Measurements from ENCODE around the gene CD38.
A peak's percentile ranks its signal among the peaks of the same experiment; 100 is the strongest.

Gene CD38

DNA sequence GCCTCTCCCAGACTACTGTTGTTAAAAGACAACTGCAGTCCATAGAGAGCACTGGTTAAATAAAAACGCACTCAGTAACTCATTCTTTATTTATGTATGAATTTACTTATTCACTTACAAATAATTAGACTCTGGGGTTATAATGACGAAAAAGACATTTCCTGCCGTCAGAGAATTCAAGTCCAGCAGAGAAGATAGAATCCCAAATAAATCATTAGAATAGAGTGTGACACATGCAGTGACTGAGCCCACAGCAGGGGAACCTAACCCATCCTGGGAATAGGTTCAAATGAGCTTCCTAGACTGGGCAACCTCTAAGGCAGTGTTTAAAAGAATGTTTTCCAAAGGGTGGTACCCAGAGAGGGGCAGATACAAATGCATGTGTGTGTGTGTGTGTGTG is 106.5 kb downstream of the CD38 start:
- H3K9ac ChIP-seq (ENCODE audit: low read depth, low read length) = no peak overlapping the region
- no peak overlapping the region for H3K4me2 ChIP-seq (ENCODE audit: insufficient read depth, low read length)
- DNase-seq (no peak), ATAC-seq (ENCODE audit: insufficient read depth, low read depth) (no peak)
- H3K79me2 ChIP-seq (ENCODE audit: insufficient read depth, low read length) = no peaks in the 10 kb centered on the region
- no peak for TF ChIP-seq EZH2 (IDR thresholded peaks at IDR 0.05; ENCODE audit: borderline replicate concordance, low read depth, low read length, severe bottlenecking)
- TF ChIP-seq, protein P1, sequence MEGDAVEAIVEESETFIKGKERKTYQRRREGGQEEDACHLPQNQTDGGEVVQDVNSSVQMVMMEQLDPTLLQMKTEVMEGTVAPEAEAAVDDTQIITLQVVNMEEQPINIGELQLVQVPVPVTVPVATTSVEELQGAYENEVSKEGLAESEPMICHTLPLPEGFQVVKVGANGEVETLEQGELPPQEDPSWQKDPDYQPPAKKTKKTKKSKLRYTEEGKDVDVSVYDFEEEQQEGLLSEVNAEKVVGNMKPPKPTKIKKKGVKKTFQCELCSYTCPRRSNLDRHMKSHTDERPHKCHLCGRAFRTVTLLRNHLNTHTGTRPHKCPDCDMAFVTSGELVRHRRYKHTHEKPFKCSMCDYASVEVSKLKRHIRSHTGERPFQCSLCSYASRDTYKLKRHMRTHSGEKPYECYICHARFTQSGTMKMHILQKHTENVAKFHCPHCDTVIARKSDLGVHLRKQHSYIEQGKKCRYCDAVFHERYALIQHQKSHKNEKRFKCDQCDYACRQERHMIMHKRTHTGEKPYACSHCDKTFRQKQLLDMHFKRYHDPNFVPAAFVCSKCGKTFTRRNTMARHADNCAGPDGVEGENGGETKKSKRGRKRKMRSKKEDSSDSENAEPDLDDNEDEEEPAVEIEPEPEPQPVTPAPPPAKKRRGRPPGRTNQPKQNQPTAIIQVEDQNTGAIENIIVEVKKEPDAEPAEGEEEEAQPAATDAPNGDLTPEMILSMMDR (IDR thresholded peaks at IDR 0.05; ENCODE audit: borderline replicate concordance, extremely low read depth, low read length, poor library complexity, severe bottlenecking) = no peak
- no peaks in the 10 kb centered on the region for H3K9me3 ChIP-seq (ENCODE audit: insufficient read depth, low read length, severe bottlenecking)
- no peaks in the 10 kb centered on the region for H3K36me3 ChIP-seq (ENCODE audit: insufficient read depth, low read length)
- H3K4me1 ChIP-seq (ENCODE audit: insufficient read depth, low read length) = no peaks in the 10 kb centered on the region
- H3K4me3 ChIP-seq (ENCODE audit: low read depth in 1 of 2, low read length in 2 of 2) = no peak overlapping the region
- H3K27ac ChIP-seq (ENCODE audit: low read length) = no peak overlapping the region
- no peak overlapping the region for H2AFZ ChIP-seq (ENCODE audit: low read depth, low read length)
- no peaks in the 10 kb centered on the region for H4K20me1 ChIP-seq (ENCODE audit: insufficient read depth, low read length)
- no peaks in the 10 kb centered on the region for H3K27me3 ChIP-seq (ENCODE audit: insufficient read depth, low read length, poor library complexity)

GRCh38 chr4:15885422-15885821 is 107.3 kb downstream of the CD38 start:
- H3K4me2 ChIP-seq (ENCODE audit: insufficient read depth, low read length) = no peak overlapping the region
- no peak for DNase-seq
- no peak overlapping the region for H3K27ac ChIP-seq (ENCODE audit: low read length)
- no peaks in the 10 kb centered on the region for H3K36me3 ChIP-seq (ENCODE audit: insufficient read depth, low read length)
- H3K9me3 ChIP-seq (ENCODE audit: insufficient read depth, low read length, severe bottlenecking) = no peaks in the 10 kb centered on the region
- H2AFZ ChIP-seq (ENCODE audit: low read depth, low read length) = no peak overlapping the region
- no peak overlapping the region for H3K9ac ChIP-seq (ENCODE audit: low read depth, low read length)
- no peaks in the 10 kb centered on the region for H3K79me2 ChIP-seq (ENCODE audit: insufficient read depth, low read length)
- H3K27me3 ChIP-seq (ENCODE audit: insufficient read depth, low read length, poor library complexity) = no peaks in the 10 kb centered on the region
- no peak overlapping the region for H3K4me3 ChIP-seq (ENCODE audit: low read depth in 1 of 2, low read length in 2 of 2)
- TF ChIP-seq, protein P1 (IDR thresholded peaks at IDR 0.05; ENCODE audit: borderline replicate concordance, extremely low read depth, low read length, poor library complexity, severe bottlenecking) = no peak
- TF ChIP-seq EZH2 (IDR thresholded peaks at IDR 0.05; ENCODE audit: borderline replicate concordance, low read depth, low read length, severe bottlenecking) = no peak
- ATAC-seq (ENCODE audit: insufficient read depth, low read depth) = no peak
- no peaks in the 10 kb centered on the region for H3K4me1 ChIP-seq (ENCODE audit: insufficient read depth, low read length)
- no peaks in the 10 kb centered on the region for H4K20me1 ChIP-seq (ENCODE audit: insufficient read depth, low read length)

- H2AFZ ChIP-seq (ENCODE audit: low read depth, low read length) = no peak overlapping the region
- H4K20me1 ChIP-seq (ENCODE audit: insufficient read depth, low read length) = no peaks in the 10 kb centered on the region
- H3K36me3 ChIP-seq (ENCODE audit: insufficient read depth, low read length) = no peaks in the 10 kb centered on the region
- H3K4me2 ChIP-seq (ENCODE audit: insufficient read depth, low read length) = no peak overlapping the region
- H3K27ac ChIP-seq (ENCODE audit: low read length) = no peak overlapping the region
- no peaks in the 10 kb centered on the region for H3K79me2 ChIP-seq (ENCODE audit: insufficient read depth, low read length)
- ATAC-seq (ENCODE audit: insufficient read depth, low read depth) (no peak; the same call in 2 of the 3 replicates), DNase-seq (peak; percentile 5)
- H3K27me3 ChIP-seq (ENCODE audit: insufficient read depth, low read length, poor library complexity) = no peaks in the 10 kb centered on the region
- TF ChIP-seq, protein P1 (IDR thresholded peaks at IDR 0.05; ENCODE audit: borderline replicate concordance, extremely low read depth, low read length, poor library complexity, severe bottlenecking) = no peak
- TF ChIP-seq EZH2 (IDR thresholded peaks at IDR 0.05; ENCODE audit: borderline replicate concordance, low read depth, low read length, severe bottlenecking) = no peak
- no peaks in the 10 kb centered on the region for H3K9me3 ChIP-seq (ENCODE audit: insufficient read depth, low read length, severe bottlenecking)
- no peak overlapping the region for H3K4me3 ChIP-seq (ENCODE audit: low read depth in 1 of 2, low read length in 2 of 2)
- H3K9ac ChIP-seq (ENCODE audit: low read depth, low read length) = no peak overlapping the region
- no peaks in the 10 kb centered on the region for H3K4me1 ChIP-seq (ENCODE audit: insufficient read depth, low read length)
Measured at GRCh38 chr4:15888515-15888914, 110.4 kb downstream of the CD38 start.
